Measurements from ENCODE around the gene HECTD1. TPM values are rescaled to one million over a fixed set of nuclear protein-coding genes. Genes with fewer than 3 reads are reported as not detected.

HECTD1 gene
- total RNA-seq, 4 donors from 2014 or later = 177 to 224 (median 206) TPM

GRCh38 chr14:31162910-31163649, 44.5 kb downstream of the HECTD1 start:
- peaks cover 20 to 96% (median 54%) of the 10 kb centered on the region in 4 donors for H3K36me3 ChIP-seq
- no peak overlapping the region for H3K4me3 ChIP-seq
- WGBS = 93% methylated on average over 15 of the region's 16 CpGs
- H3K9me3 ChIP-seq = no peaks in the 10 kb centered on the region
- no peaks in the 10 kb centered on the region for H3K27me3 ChIP-seq
- peak overlapping the region; percentile 76 to 84 (median 80) for H3K27ac ChIP-seq (replicated peaks in 1 of 4)
- no peak for DNase-seq (ENCODE audit: extremely low spot score)
- no peak for TF ChIP-seq EP300 (IDR thresholded peaks at IDR 0.05)
- TF ChIP-seq CTCF (IDR thresholded peaks at IDR 0.05) = no peak
- no peak for TF ChIP-seq POLR2A (IDR thresholded peaks at IDR 0.05; ENCODE audit: low read depth)
- no peak for TF ChIP-seq POLR2AphosphoS5 (IDR thresholded peaks at IDR 0.05)
- peaks cover 16 to 72% (median 54%) of the 10 kb centered on the region in 4 donors for H3K4me1 ChIP-seq
- intact Hi-C loops (cut with DNase I) = no loop called here

DNA sequence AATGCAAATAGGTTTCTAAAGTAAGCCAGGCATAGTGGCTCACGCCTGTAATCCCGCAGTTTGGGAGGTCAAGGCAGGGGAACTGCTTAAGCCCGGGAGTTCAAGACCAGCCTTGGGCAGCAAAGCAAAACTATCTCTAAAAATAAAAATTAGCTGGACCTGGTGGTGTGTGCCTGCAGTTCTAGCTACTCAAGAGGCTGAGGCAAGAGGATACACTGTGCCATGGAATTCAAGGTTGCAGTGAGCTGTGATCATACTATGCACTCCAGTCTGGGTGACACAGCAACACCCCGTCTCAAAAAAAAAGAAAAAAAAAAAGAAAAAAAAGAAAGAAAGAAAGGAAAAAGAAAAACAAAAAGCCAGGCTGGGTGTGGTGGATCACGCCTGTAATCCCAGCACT, 46.3 kb downstream of the HECTD1 start:
- WGBS = 82% methylated on average over 5 of the region's 5 CpGs
- TF ChIP-seq POLR2AphosphoS5 (IDR thresholded peaks at IDR 0.05) = no peak
- TF ChIP-seq CTCF (IDR thresholded peaks at IDR 0.05) = no peak
- TF ChIP-seq POLR2A (IDR thresholded peaks at IDR 0.05; ENCODE audit: low read depth) = no peak
- no peak for TF ChIP-seq EP300 (IDR thresholded peaks at IDR 0.05)
- DNase-seq (ENCODE audit: extremely low spot score) = no peak
- Histone ChIP-seq H3K27me3 (no peaks in the 10 kb centered on the region), H3K4me1 (peaks cover 14 to 62% (median 53%) of the 10 kb centered on the region in 4 donors), H3K9me3 (no peaks in the 10 kb centered on the region), H3K27ac (replicated peaks in 1 of 4) (peak overlapping the region in 2 of 4 donors; percentile 28 to 31), H3K36me3 (peaks cover 10 to 95% (median 48%) of the 10 kb centered on the region in 4 donors), H3K4me3 (no peak overlapping the region)
- intact Hi-C loops (cut with DNase I) = no loop called here

DNA sequence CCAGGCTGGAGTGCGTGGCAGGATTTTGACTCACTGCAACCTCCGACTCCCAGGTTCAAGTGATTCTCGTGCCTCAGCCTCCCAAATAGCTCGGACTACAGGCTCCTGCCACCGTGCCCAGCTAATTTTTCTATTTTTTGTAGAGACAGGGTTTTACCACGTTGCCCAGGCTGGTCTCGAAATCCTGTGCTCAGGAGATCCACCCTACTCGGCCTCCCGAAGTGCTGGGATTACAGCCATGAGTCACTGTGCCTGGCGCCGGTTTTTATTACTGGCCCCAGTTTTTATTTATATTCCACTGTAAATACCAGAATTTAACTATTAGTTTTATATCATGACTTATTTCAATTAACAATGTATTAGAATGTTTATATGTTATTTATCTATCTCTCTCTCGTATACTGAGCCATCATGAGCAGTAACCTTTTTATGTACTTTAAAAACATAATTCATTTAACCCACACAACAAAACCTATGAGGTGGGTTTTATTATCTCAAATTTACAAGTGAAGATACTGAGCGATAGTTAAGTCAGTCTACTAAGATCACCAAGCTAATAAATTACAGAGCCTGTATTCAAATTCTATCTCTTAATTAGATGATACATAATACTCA, 47.8 kb downstream of the HECTD1 start:
- intact Hi-C loops (cut with DNase I) = no loop called here
- H3K9me3 ChIP-seq = no peaks in the 10 kb centered on the region
- no peaks in the 10 kb centered on the region for H3K27me3 ChIP-seq
- H3K36me3 ChIP-seq = peaks cover 22 to 96% (median 58%) of the 10 kb centered on the region in 4 donors
- no peak for DNase-seq (ENCODE audit: extremely low spot score)
- peaks cover 0 to 47% (median 38%) of the 10 kb centered on the region in 4 donors for H3K4me1 ChIP-seq
- no peak overlapping the region for H3K4me3 ChIP-seq
- whole genome bisulfite sequencing = 58% methylated on average over 13 of the region's 13 CpGs
- TF ChIP-seq CTCF (IDR thresholded peaks at IDR 0.05) (no peak), POLR2AphosphoS5 (IDR thresholded peaks at IDR 0.05) (no peak), POLR2A (IDR thresholded peaks at IDR 0.05; ENCODE audit: low read depth) (no peak), EP300 (IDR thresholded peaks at IDR 0.05) (no peak)
- H3K27ac ChIP-seq (replicated peaks in 1 of 4) = peak overlapping the region; percentile 54 to 63 (median 58)

DNA sequence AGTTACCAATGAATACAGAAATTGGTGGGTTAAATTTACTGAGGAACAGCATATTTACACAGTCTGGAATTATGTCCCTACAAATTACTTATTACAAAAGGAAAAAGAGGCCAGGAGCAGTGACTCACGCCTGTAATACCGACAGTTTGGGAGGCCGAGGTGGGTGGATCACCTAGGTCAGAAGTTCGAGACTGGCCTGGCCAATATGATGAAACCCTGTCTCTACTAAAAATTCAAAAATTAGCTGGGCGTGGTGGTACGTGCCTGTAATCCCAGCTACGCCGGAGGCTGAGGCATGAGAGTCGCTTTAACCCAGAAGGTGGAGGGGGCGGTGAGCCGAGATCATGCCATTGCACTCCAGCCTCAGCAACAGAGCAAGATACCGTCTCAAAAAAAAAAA, 52.6 kb downstream of the HECTD1 start:
- no peak for DNase-seq (ENCODE audit: extremely low spot score)
- TF ChIP-seq POLR2A (IDR thresholded peaks at IDR 0.05; ENCODE audit: low read depth) = no peak
- no peak for TF ChIP-seq EP300 (IDR thresholded peaks at IDR 0.05)
- no peak for TF ChIP-seq CTCF (IDR thresholded peaks at IDR 0.05)
- TF ChIP-seq POLR2AphosphoS5 (IDR thresholded peaks at IDR 0.05) = no peak
- H3K9me3 ChIP-seq = no peaks in the 10 kb centered on the region
- H3K36me3 ChIP-seq = peaks cover 25 to 94% (median 68%) of the 10 kb centered on the region in 4 donors
- H3K4me1 ChIP-seq = peaks cover 0 to 18% (median 10%) of the 10 kb centered on the region in 4 donors
- H3K4me3 ChIP-seq = no peak overlapping the region
- 73% methylated on average over 12 of the region's 12 CpGs for WGBS
- H3K27me3 ChIP-seq = no peaks in the 10 kb centered on the region
- H3K27ac ChIP-seq (replicated peaks in 1 of 4) = no peak overlapping the region
- intact Hi-C loops (cut with DNase I) = no loop called here
